ENCODE data around the gene LRCOL1. TPM values are rescaled to one million over a fixed set of nuclear protein-coding genes. Genes with fewer than 3 reads are reported as not detected.

The LRCOL1 gene
- polyA plus RNA-seq, 3 donors = not detected

GRCh38 chr12:132657004-132657727, 46.8 kb upstream of the LRCOL1 start:
- Histone ChIP-seq H3K4me1 (ENCODE audit: control insufficient read depth in 1 of 2, insufficient read depth in 2 of 2, low read length in 2 of 2) (no peaks in the 10 kb centered on the region), H3K27me3 (ENCODE audit: control insufficient read depth in 2 of 2, insufficient read depth in 2 of 2, low read length in 2 of 2) (no peaks in the 10 kb centered on the region), H3K27ac (ENCODE audit: low read depth in 1 of 2, low read length in 2 of 2) (no peak overlapping the region), H3K9ac (ENCODE audit: insufficient read depth, low read length, poor library complexity, severe bottlenecking) (no peak overlapping the region), H4K20me1 (ENCODE audit: insufficient read depth, low read length) (no peaks in the 10 kb centered on the region), H3K9me3 (replicated peaks in 1 of 2; ENCODE audit: control insufficient read depth in 1 of 2, insufficient read depth in 1 of 2, low read length in 2 of 2) (no peaks in the 10 kb centered on the region), H3K4me2 (replicated peaks; ENCODE audit: extremely low read depth, low read length, poor library complexity, severe bottlenecking) (no peak overlapping the region), H3K4me3 (replicated peaks in 1 of 3; ENCODE audit: low read depth in 2 of 3, low read length in 3 of 3) (no peak overlapping the region), H3K79me2 (ENCODE audit: insufficient read depth, low read length) (no peaks in the 10 kb centered on the region), H2AFZ (ENCODE audit: insufficient read depth, low read depth, low read length, poor library complexity, severe bottlenecking) (no peak overlapping the region), H3K36me3 (replicated peaks in 1 of 2; ENCODE audit: control insufficient read depth in 1 of 2, insufficient read depth in 2 of 2, low read length in 2 of 2) (peaks cover 72 to 100% of the 10 kb centered on the region in 2 donors)
- H3K9me3 Mint-ChIP-seq = no peaks in the 10 kb centered on the region
- intact Hi-C loops (cut with micrococcal nuclease) = no loop called here
- peaks cover 7% of the 10 kb centered on the region for H3K4me1 Mint-ChIP-seq
- peaks cover 0 to 2% (median 0%) of the 10 kb centered on the region in 3 donors for H3K27me3 Mint-ChIP-seq (ENCODE audit: low read depth in 3 of 3)
- no peak for DNase-seq
- no peak for TF ChIP-seq CTCF (IDR thresholded peaks at IDR 0.05)
- 89% methylated on average over 12 of the region's 12 CpGs for WGBS (ENCODE audit: insufficient coverage)
- no peak overlapping the region for H3K4me3 Mint-ChIP-seq
- peaks cover 73 to 86% of the 10 kb centered on the region in 2 donors for H3K36me3 Mint-ChIP-seq
- H3K27ac Mint-ChIP-seq = peak overlapping the region in 2 of 7 donors; percentile 31 to 38

DNA sequence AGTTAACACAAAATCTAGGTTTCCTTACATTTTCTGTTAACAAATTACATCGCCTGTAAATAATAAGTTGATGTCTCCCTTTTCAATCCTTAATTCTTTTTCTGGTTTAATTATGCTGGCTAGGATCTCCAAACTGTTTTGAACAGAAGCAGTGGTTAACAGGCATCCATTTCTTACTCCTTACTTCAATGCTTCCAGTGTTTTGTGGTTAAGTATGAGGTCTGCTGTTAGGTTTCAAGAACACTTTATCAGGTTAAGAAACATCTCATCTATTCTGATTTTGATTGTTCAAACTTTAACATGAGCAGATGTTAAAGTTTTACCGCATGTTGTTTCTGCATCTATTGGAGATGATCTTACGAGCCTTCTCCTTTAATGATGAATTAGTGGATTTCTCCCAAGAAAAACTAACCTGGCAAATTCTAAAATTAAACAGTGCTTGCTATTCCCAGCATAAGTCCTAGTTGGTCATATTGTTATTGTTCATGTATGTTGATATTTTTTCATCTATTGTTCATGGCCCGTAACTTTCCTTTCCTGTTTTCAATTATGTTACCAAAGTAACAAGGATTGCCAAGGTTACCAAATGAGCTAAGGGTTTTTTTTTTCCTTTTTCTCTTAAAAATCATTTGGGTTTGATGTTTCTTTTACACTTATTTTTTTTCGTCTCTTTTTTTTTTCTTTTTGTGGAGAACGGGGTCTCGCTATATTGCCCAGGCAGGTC, 43.3 kb upstream of the LRCOL1 start:
- Histone ChIP-seq H3K4me1 (ENCODE audit: control insufficient read depth in 1 of 2, insufficient read depth in 2 of 2, low read length in 2 of 2) (no peaks in the 10 kb centered on the region), H4K20me1 (ENCODE audit: insufficient read depth, low read length) (no peaks in the 10 kb centered on the region), H3K27me3 (ENCODE audit: control insufficient read depth in 2 of 2, insufficient read depth in 2 of 2, low read length in 2 of 2) (no peaks in the 10 kb centered on the region), H3K27ac (ENCODE audit: low read depth in 1 of 2, low read length in 2 of 2) (no peak overlapping the region), H3K36me3 (replicated peaks in 1 of 2; ENCODE audit: control insufficient read depth in 1 of 2, insufficient read depth in 2 of 2, low read length in 2 of 2) (peaks cover 65 to 97% of the 10 kb centered on the region in 2 donors), H2AFZ (ENCODE audit: insufficient read depth, low read depth, low read length, poor library complexity, severe bottlenecking) (no peak overlapping the region), H3K4me2 (replicated peaks; ENCODE audit: extremely low read depth, low read length, poor library complexity, severe bottlenecking) (no peak overlapping the region), H3K4me3 (replicated peaks in 1 of 3; ENCODE audit: low read depth in 2 of 3, low read length in 3 of 3) (no peak overlapping the region), H3K9ac (ENCODE audit: insufficient read depth, low read length, poor library complexity, severe bottlenecking) (no peak overlapping the region), H3K9me3 (replicated peaks in 1 of 2; ENCODE audit: control insufficient read depth in 1 of 2, insufficient read depth in 1 of 2, low read length in 2 of 2) (no peaks in the 10 kb centered on the region), H3K79me2 (ENCODE audit: insufficient read depth, low read length) (no peaks in the 10 kb centered on the region)
- H3K4me3 Mint-ChIP-seq = no peak overlapping the region
- DNase-seq = no peak
- no peak overlapping the region for H3K27ac Mint-ChIP-seq
- H3K4me1 Mint-ChIP-seq = peaks cover 7% of the 10 kb centered on the region
- intact Hi-C loops (cut with micrococcal nuclease) = no loop called here
- WGBS (ENCODE audit: insufficient coverage) = no CpG with 5 or more reads among the region's 7 CpGs
- H3K36me3 Mint-ChIP-seq = peaks cover 72 to 86% of the 10 kb centered on the region in 2 donors
- H3K27me3 Mint-ChIP-seq (ENCODE audit: low read depth in 3 of 3) = peaks cover 0 to 2% (median 1%) of the 10 kb centered on the region in 3 donors
- TF ChIP-seq CTCF (IDR thresholded peaks at IDR 0.05) = no peak
- H3K9me3 Mint-ChIP-seq = no peaks in the 10 kb centered on the region
